AG08395 (cell line): ENCODE results near the gene FGGY.
A peak's percentile ranks its signal among the peaks of the same experiment; 100 is the strongest.
"Not testable (repeated sequence)": the region's sequence is repeated elsewhere in the genome, so short reads cannot be mapped to it uniquely, and the experiment has no call there.

Source experiments
- DNase-seq: peaks from one replicate; pipeline ENCODE4 v3.0.0; 2012; ENCODE audit warnings: mixed read lengths, low spot score

The FGGY gene

GRCh38 chr1:59703226-59703917, 406.5 kb downstream of the FGGY start:
- DNase-seq = peak; percentile 54

- DNase-seq = no peak
Observed at GRCh38 chr1:59703918-59704378, 407.1 kb downstream of the FGGY start.

GRCh38 chr1:59704716-59705115, 407.8 kb downstream of the FGGY start:
- DNase-seq = no peak

GRCh38 chr1:59705466-59706302, 408.8 kb downstream of the FGGY start:
- peak; percentile 10 for DNase-seq

GRCh38 chr1:59706303-59706599, 409.4 kb downstream of the FGGY start:
- DNase-seq = no peak

- DNase-seq = peak; percentile 94
Observed at GRCh38 chr1:59707178-59707791, 410.4 kb downstream of the FGGY start.

- DNase-seq = no peak
Observed at GRCh38 chr1:59709333-59709732, 412.4 kb downstream of the FGGY start.

GRCh38 chr1:59710920-59711319, 414.0 kb downstream of the FGGY start:
- not testable (repeated sequence) for DNase-seq

- DNase-seq = no peak
Observed at GRCh38 chr1:59714219-59714618, 417.3 kb downstream of the FGGY start.

GRCh38 chr1:59714966-59715365, 418.1 kb downstream of the FGGY start:
- DNase-seq = peak; percentile 19

GRCh38 chr1:59716832-59717231, 419.9 kb downstream of the FGGY start:
- DNase-seq = no peak

GRCh38 chr1:59718064-59718988, 421.4 kb downstream of the FGGY start:
- DNase-seq = peak; percentile 18

- DNase-seq = no peak
Observed at GRCh38 chr1:59718989-59719360, 422.1 kb downstream of the FGGY start.

GRCh38 chr1:59720326-59721115, 423.6 kb downstream of the FGGY start:
- no peak for DNase-seq

- DNase-seq = peak; percentile 64
Observed at GRCh38 chr1:59730302-59730701, 433.4 kb downstream of the FGGY start.

GRCh38 chr1:59730759-59731478, 434.0 kb downstream of the FGGY start:
- peak; percentile 91 for DNase-seq

- DNase-seq = no peak
Observed at GRCh38 chr1:59731591-59731990, 434.7 kb downstream of the FGGY start.

- DNase-seq = no peak
Observed at GRCh38 chr1:59732214-59732955, 435.5 kb downstream of the FGGY start.

GRCh38 chr1:59733443-59734141, 436.7 kb downstream of the FGGY start:
- no peak for DNase-seq
